ENCODE measurements around the gene SLC35A3. TPM values are rescaled to one million over a fixed set of nuclear protein-coding genes. Genes with fewer than 3 reads are reported as not detected.

SLC35A3 gene
- total RNA-seq, 4 donors from 2014 or later, result 17.1 to 37.8 (median 23.2) TPM

GRCh38 chr1:100077531-100077930 lies 107.7 kb downstream of the SLC35A3 start:
- H3K27me3 ChIP-seq, result no peaks in the 10 kb centered on the region
- no peak for ATAC-seq
- H3K36me3 ChIP-seq, result peaks cover 0 to 77% of the 10 kb centered on the region in 2 donors
- no peaks in the 10 kb centered on the region for H3K9me3 ChIP-seq
- 67 to 74% methylated on average over 5 of the region's 5 CpGs for WGBS, 2 donors (ENCODE audit: low coverage in 1 of 2)
- TF ChIP-seq CTCF (IDR thresholded peaks at IDR 0.05), result no peak
- TF ChIP-seq EP300 (IDR thresholded peaks at IDR 0.05), result no peak
- no peak for TF ChIP-seq POLR2AphosphoS5 (IDR thresholded peaks at IDR 0.05)
- TF ChIP-seq POLR2A (IDR thresholded peaks at IDR 0.05), result no peak
- no peak overlapping the region for H3K27ac ChIP-seq
- H3K4me3 ChIP-seq, result no peak overlapping the region
- peaks cover 0 to 14% (median 0%) of the 10 kb centered on the region in 3 donors for H3K4me1 ChIP-seq

GRCh38 chr1:100080331-100080730 lies 110.5 kb downstream of the SLC35A3 start:
- ATAC-seq, result no peak
- Histone ChIP-seq H3K9me3 (no peaks in the 10 kb centered on the region), H3K36me3 (peaks cover 0 to 65% of the 10 kb centered on the region in 2 donors), H3K4me1 (peaks cover 0 to 14% (median 0%) of the 10 kb centered on the region in 3 donors), H3K27me3 (no peaks in the 10 kb centered on the region), H3K27ac (no peak overlapping the region), H3K4me3 (no peak overlapping the region)
- WGBS, 2 donors (ENCODE audit: low coverage in 1 of 2), result 70 to 87% methylated on average over 3 of the region's 3 CpGs
- no peak for TF ChIP-seq EP300 (IDR thresholded peaks at IDR 0.05)
- no peak for TF ChIP-seq CTCF (IDR thresholded peaks at IDR 0.05)
- no peak for TF ChIP-seq POLR2A (IDR thresholded peaks at IDR 0.05)
- TF ChIP-seq POLR2AphosphoS5 (IDR thresholded peaks at IDR 0.05), result no peak

Small RNA genes within 50 kb of the gene (small RNA-seq; reads per million reads assigned to genes)
- gene RNU6-1318P (0 reads per million in 4 donors), gene RNU6-750P (0 reads per million in 4 donors)

Other genes with a start within 250 kb of the SLC35A3 start
- gene FRRS1, start 203.4 kb upstream of the SLC35A3 start, total RNA-seq, result 1 to 10 TPM; 2.5 to 5.3 (median 3.1) TPM
- gene AGL, start 119.6 kb upstream of the SLC35A3 start, total RNA-seq, result 100 to 1,000 TPM in 3 of 4 donors, 10 to 100 TPM in 1; 62.9 to 131 (median 119) TPM
- 1 to 10 TPM; 2.8 to 4.0 (median 3.0) TPM for gene SASS6, start 162.9 kb downstream of the SLC35A3 start, total RNA-seq
- gene TRMT13, start 163.2 kb downstream of the SLC35A3 start, total RNA-seq, result 10 to 100 TPM in 3 of 4 donors, 1 to 10 TPM in 1; 6.1 to 24.9 (median 19.4) TPM
- gene LRRC39, start 208.3 kb downstream of the SLC35A3 start, total RNA-seq, result 1 to 10 TPM in 1 of 4 donors, under 1 TPM in 2, not detected in 1; 0.69 to 1.6 (median 0.78) TPM

Data from gastroesophageal sphincter (tissue), 4 donors.